Fibroblast of peridontal ligament (primary cell): ENCODE measurements around the gene C5orf58.

Source experiments
- DNase-seq: peaks from one replicate; pipeline ENCODE4 v3.0.0-alpha.2; 2010; ENCODE audit errors: extremely low read depth

The C5orf58 gene

GRCh38 chr5:170283296-170283695, 50.5 kb downstream of the C5orf58 start:
- DNase-seq, result no peak

- DNase-seq, result no peak
Observed at GRCh38 chr5:170284231-170284630, 51.4 kb downstream of the C5orf58 start.

GRCh38 chr5:170285181-170285580, 52.4 kb downstream of the C5orf58 start:
- DNase-seq, result no peak

- no peak for DNase-seq
Observed at GRCh38 chr5:170286386-170286925, 53.7 kb downstream of the C5orf58 start.

GRCh38 chr5:170287532-170287931, 54.7 kb downstream of the C5orf58 start:
- DNase-seq, result no peak

GRCh38 chr5:170288151-170288550, 55.4 kb downstream of the C5orf58 start:
- no peak for DNase-seq

- DNase-seq, result no peak
Observed at GRCh38 chr5:170288551-170288950, 55.8 kb downstream of the C5orf58 start.

GRCh38 chr5:170289121-170289520, 56.3 kb downstream of the C5orf58 start:
- DNase-seq, result no peak

- no peak for DNase-seq
Observed at GRCh38 chr5:170289764-170290163, 57.0 kb downstream of the C5orf58 start.

- DNase-seq, result no peak
Observed at GRCh38 chr5:170290498-170290897, 57.7 kb downstream of the C5orf58 start.

- DNase-seq, result no peak
Observed at GRCh38 chr5:170292179-170293104, 59.7 kb downstream of the C5orf58 start.

GRCh38 chr5:170293273-170293672, 60.5 kb downstream of the C5orf58 start:
- no peak for DNase-seq

- DNase-seq, result no peak
Observed at GRCh38 chr5:170294057-170294456, 61.3 kb downstream of the C5orf58 start.

GRCh38 chr5:170294556-170294955, 61.8 kb downstream of the C5orf58 start:
- DNase-seq, result no peak
